ENCODE results near the gene TMEM184C.

DNA sequence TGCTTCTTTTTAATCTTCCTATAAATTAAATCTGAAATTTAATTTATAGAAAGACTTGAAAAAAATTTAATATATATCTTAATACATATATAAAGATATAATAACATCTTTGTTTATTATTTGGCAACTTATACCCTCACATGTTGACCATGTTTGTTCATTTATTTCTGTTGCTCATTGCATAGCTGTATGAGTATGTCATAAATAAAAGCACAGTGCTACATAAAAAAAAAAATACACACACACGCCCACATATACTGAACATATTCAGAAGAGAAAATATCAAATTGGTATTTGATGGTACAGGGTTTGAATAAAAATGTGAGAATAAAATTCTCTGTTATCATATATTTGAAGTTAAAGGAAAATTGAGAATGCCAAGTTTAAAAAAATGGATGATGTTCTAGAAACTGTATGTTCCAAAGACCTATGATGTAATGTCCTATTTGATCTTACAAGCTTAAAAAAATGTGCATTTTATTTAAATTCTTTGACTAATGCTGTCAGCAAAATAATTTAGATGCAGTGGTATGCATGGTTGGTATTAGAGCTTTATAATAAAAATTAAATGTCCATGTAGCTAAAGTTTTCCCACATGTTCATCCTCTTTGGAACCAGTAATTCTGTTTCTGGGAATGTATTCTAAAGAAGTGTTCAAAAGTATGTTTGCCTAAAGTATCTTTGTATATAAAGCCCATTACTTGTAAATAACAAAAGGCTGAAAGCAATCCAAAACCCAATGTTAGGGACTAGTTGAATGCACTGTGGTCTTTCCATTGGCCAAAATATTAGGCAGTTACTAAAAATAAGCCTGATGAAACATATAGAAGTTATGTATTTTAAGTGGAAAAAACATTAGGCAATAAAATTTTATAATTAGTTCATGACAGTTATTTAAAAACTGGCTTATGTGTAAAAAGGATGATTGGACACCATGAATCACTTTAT is 12.9 kb downstream of the TMEM184C start:
- no peak for TF ChIP-seq POLR2A (IDR thresholded peaks at IDR 0.05)
- TF ChIP-seq, protein P1, sequence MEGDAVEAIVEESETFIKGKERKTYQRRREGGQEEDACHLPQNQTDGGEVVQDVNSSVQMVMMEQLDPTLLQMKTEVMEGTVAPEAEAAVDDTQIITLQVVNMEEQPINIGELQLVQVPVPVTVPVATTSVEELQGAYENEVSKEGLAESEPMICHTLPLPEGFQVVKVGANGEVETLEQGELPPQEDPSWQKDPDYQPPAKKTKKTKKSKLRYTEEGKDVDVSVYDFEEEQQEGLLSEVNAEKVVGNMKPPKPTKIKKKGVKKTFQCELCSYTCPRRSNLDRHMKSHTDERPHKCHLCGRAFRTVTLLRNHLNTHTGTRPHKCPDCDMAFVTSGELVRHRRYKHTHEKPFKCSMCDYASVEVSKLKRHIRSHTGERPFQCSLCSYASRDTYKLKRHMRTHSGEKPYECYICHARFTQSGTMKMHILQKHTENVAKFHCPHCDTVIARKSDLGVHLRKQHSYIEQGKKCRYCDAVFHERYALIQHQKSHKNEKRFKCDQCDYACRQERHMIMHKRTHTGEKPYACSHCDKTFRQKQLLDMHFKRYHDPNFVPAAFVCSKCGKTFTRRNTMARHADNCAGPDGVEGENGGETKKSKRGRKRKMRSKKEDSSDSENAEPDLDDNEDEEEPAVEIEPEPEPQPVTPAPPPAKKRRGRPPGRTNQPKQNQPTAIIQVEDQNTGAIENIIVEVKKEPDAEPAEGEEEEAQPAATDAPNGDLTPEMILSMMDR (IDR thresholded peaks at IDR 0.05), result no peak
